A549 (cell line): ENCODE results near the gene ARHGDIA. TPM values are rescaled to one million over a fixed set of nuclear protein-coding genes. Genes with fewer than 3 reads are reported as not detected.

Experiments used
- ATAC-seq, 2 experiments: fragments of 200-7000 bp in 1 of 2; fragments of >200 bp in 1 of 2; cut with Nextera tagmentation in 1 of 2; cut with Tn5 transposase in 1 of 2; 3 replicates each; pipeline versions ENCODE4 v1.8.0 to v1.9.1; 2018 to 2020; ENCODE audit warnings: mild to moderate bottlenecking in 1 of 2, moderate library complexity in 1 of 2
- CTCF ChIA-PET: fragments of 300-600 bp; sonication (Branson Sonifier 250); formaldehyde crosslinking; extraction: SDS; loops from one replicate; lab custom pipeline; 2021; ENCODE audit warnings: antibody characterized with exemption, inconsistent platforms; lab: Yijun Ruan, JAX
- POLR2A ChIA-PET: fragments of 350-600 bp; formaldehyde crosslinking; extraction: SDS; loops from one replicate; lab custom pipeline; 2021; ENCODE audit warnings: antibody characterized with exemption, inconsistent platforms; lab: Yijun Ruan, JAX
- DNase-seq, 2 experiments: peaks; one replicate each; pipeline versions ENCODE4 v3.0.0 to v3.0.0-alpha.2; 2011 to 2016; ENCODE audit warnings: low read depth in 1 of 2, low spot score in 1 of 2
- FAIRE-seq: peaks from 2 replicates; lab custom pipeline; 2011; peaks lifted over from hg19 to GRCh38; lab: Jason Lieb, UNC
- H3K27ac ChIP-seq, 2 experiments: fragments of >200 bp; sonication (Bioruptor Twin); formaldehyde crosslinking; 3 replicates each; pipeline ENCODE4 v1.5.1; 2016 to 2017
- H3K4me1 ChIP-seq: fragments of >200 bp; sonication (Bioruptor Twin); formaldehyde crosslinking; 3 replicates; pipeline ENCODE4 v1.6.1; 2016
- H3K4me2 ChIP-seq: fragments of >200 bp; sonication (Bioruptor Twin); formaldehyde crosslinking; 3 replicates; pipeline ENCODE4 v1.6.1; 2016
- H3K4me3 ChIP-seq: fragments of >200 bp; sonication (Bioruptor Twin); formaldehyde crosslinking; 3 replicates; pipeline ENCODE4 v1.5.1; 2016
- H3K9me3 ChIP-seq: fragments of >200 bp; sonication (Bioruptor Twin); formaldehyde crosslinking; 3 replicates; pipeline ENCODE4 v1.6.1; 2016
- BHLHE40 ChIP-seq: IDR thresholded peaks from 2 replicates; pipeline ENCODE4 v1.6.1; 2012; ENCODE audit warnings: low read depth, low read length, inconsistent platforms
- CEBPB ChIP-seq, 2 experiments: fragments of >200 bp in 1 of 2; sonication (Bioruptor Twin) in 1 of 2; formaldehyde crosslinking in 1 of 2; IDR thresholded peaks; 2 replicates each; pipeline ENCODE4 v1.6.1; 2012 to 2016
- EHF ChIP-seq: fragments of 250-450 bp; sonication (Bioruptor Pico); IDR thresholded peaks from 2 replicates; pipeline ENCODE4 v1.5.0; 2020; ENCODE audit warnings: mild to moderate bottlenecking
- EHMT2 ChIP-seq: fragments of 200-600 bp; sonication (generic); IDR thresholded peaks from 2 replicates; pipeline ENCODE4 v1.6.1; 2016; ENCODE audit warnings: antibody characterized with exemption, low read depth, mild to moderate bottlenecking, moderate library complexity
- FOSB ChIP-seq: fragments of 250-450 bp; sonication (Bioruptor Pico); IDR thresholded peaks from 2 replicates; pipeline ENCODE4 v1.5.0; 2020; ENCODE audit warnings: mild to moderate bottlenecking, moderate library complexity
- GATA3 ChIP-seq: IDR thresholded peaks from 2 replicates; pipeline ENCODE4 v1.6.1; 2012; ENCODE audit warnings: borderline replicate concordance
- HOXB13 ChIP-seq: fragments of 250-450 bp; sonication (Bioruptor Pico); IDR thresholded peaks from 2 replicates; pipeline ENCODE4 v1.5.0; 2020; ENCODE audit warnings: low read depth, mild to moderate bottlenecking, moderate library complexity
- HOXB5 ChIP-seq: fragments of 250-450 bp; sonication (Bioruptor Pico); IDR thresholded peaks from 2 replicates; pipeline ENCODE4 v1.5.0; 2020; ENCODE audit warnings: mild to moderate bottlenecking, moderate library complexity
- KDM5A ChIP-seq: fragments of 200-600 bp; sonication (generic); IDR thresholded peaks from 2 replicates; pipeline ENCODE4 v1.6.1; 2016; ENCODE audit warnings: antibody characterized with exemption, mild to moderate bottlenecking
- MAZ ChIP-seq: fragments of 150-350 bp; IDR thresholded peaks from 2 replicates; pipeline ENCODE4 v1.6.1; 2014; ENCODE audit warnings: antibody characterized with exemption, low read depth, low read length, borderline replicate concordance
- MYC ChIP-seq: IDR thresholded peaks from 2 replicates; pipeline ENCODE4 v1.6.1; 2012; ENCODE audit warnings: mild to moderate bottlenecking, inconsistent platforms, low read length, improper control_type of control experiment, borderline replicate concordance
- POLR2A ChIP-seq: IDR thresholded peaks from 2 replicates; pipeline ENCODE4 v1.6.1; 2012; ENCODE audit warnings: mild to moderate bottlenecking, low read length
- RAD21 ChIP-seq, 2 experiments: fragments of >200 bp in 1 of 2; sonication (Bioruptor Twin) in 1 of 2; formaldehyde crosslinking in 1 of 2; IDR thresholded peaks in 1 of 2; conservative IDR thresholded peaks in 1 of 2; 2 replicates in 1 of 2; 3 replicates in 1 of 2; pipeline ENCODE4 v1.6.1; 2012 to 2018; ENCODE audit warnings: inconsistent platforms in 1 of 2
- RARB ChIP-seq: fragments of 250-450 bp; sonication (Bioruptor Pico); IDR thresholded peaks from 2 replicates; pipeline ENCODE4 v1.8.0; 2021; ENCODE audit warnings: mild to moderate bottlenecking, moderate library complexity
- RFX5 ChIP-seq: fragments of 450-650 bp; IDR thresholded peaks from 2 replicates; pipeline ENCODE4 v1.7.1; 2014; ENCODE audit warnings: antibody characterized with exemption, mild to moderate bottlenecking, moderate library complexity
- SMC3 ChIP-seq: fragments of >200 bp; sonication (Bioruptor Twin); formaldehyde crosslinking; IDR thresholded peaks from 3 replicates; pipeline ENCODE4 v1.6.1; 2018; ENCODE audit warnings: inconsistent platforms
- TFCP2L1 ChIP-seq: fragments of 250-450 bp; sonication (Bioruptor Pico); IDR thresholded peaks from 2 replicates; pipeline ENCODE4 v1.5.0; 2021; ENCODE audit warnings: mild to moderate bottlenecking
- TP53 ChIP-seq: fragments of 250-450 bp; sonication (Bioruptor Pico); IDR thresholded peaks from 2 replicates; pipeline ENCODE4 v1.5.0; 2021; ENCODE audit warnings: mild to moderate bottlenecking, moderate library complexity
- ZC3H11A ChIP-seq: fragments of 450-650 bp; IDR thresholded peaks from 2 replicates; pipeline ENCODE4 v1.6.1; 2014; ENCODE audit warnings: antibody characterized with exemption, mild to moderate bottlenecking
- ZFP36 ChIP-seq: fragments of 450-650 bp; IDR thresholded peaks from 2 replicates; pipeline ENCODE4 v1.6.1; 2014; ENCODE audit warnings: borderline replicate concordance; ENCODE audit not compliant: partially characterized antibody
- ZSCAN20 ChIP-seq: fragments of 250-450 bp; sonication (Bioruptor Pico); IDR thresholded peaks from 2 replicates; pipeline ENCODE4 v1.8.0; 2022; ENCODE audit warnings: mild to moderate bottlenecking, moderate library complexity
- WGBS: methylation state at CpG from one replicate; pipeline ENCODE4 v1.1.6; 2017; ENCODE audit errors: missing lambda C conversion rate; 5-methylcytosine and 5-hydroxymethylcytosine counted together
- polyA plus RNA-seq, 4 experiments: library from polyadenylated mRNA; depleted of rRNA in 3 of 4; stranded (reverse); fragments of >200 nt; fragmentation: RNase III in 1 of 4; extraction: RNeasy Plus Mini Kit Qiagen cat#74134 plus additional on column Dnase treatment in 1 of 4; gene quantifications; 2 replicates in 3 of 4; 3 replicates in 1 of 4; pipeline ENCODE4 v1.2.3, GENCODE V29; 2011 to 2017
- TF ChIP-seq, protein P1 (sequence below): fragments of 250-450 bp; sonication (Bioruptor Pico); IDR thresholded peaks from 2 replicates; pipeline ENCODE4 v1.5.0; 2021; ENCODE audit warnings: mild to moderate bottlenecking, moderate library complexity, borderline replicate concordance
- TF ChIP-seq, protein P2 (sequence below): fragments of 450-650 bp; IDR thresholded peaks from 2 replicates; pipeline ENCODE4 v1.6.1; 2014; ENCODE audit warnings: antibody characterized with exemption
- TF ChIP-seq, protein P3 (sequence below): IDR thresholded peaks from 2 replicates; pipeline ENCODE4 v1.6.1; 2012
- TF ChIP-seq, protein P4 (sequence below): fragments of >200 bp; sonication (Bioruptor Twin); formaldehyde crosslinking; IDR thresholded peaks from 2 replicates; pipeline ENCODE4 v1.6.1; 2016
- TF ChIP-seq, protein P5 (sequence below): fragments of 150-350 bp; IDR thresholded peaks from 2 replicates; pipeline ENCODE4 v1.6.1; 2014; ENCODE audit warnings: low read depth, mild to moderate bottlenecking, low read length
- TF ChIP-seq, protein P6 (sequence below): fragments of >200 bp; sonication (Bioruptor Twin); formaldehyde crosslinking; IDR thresholded peaks from 3 replicates; pipeline ENCODE4 v1.5.1; 2016

The ARHGDIA gene
- polyA plus RNA-seq, 2 of the 4 experiments (the other 2 are of a cell fraction): 64.0 to 503 TPM

DNA sequence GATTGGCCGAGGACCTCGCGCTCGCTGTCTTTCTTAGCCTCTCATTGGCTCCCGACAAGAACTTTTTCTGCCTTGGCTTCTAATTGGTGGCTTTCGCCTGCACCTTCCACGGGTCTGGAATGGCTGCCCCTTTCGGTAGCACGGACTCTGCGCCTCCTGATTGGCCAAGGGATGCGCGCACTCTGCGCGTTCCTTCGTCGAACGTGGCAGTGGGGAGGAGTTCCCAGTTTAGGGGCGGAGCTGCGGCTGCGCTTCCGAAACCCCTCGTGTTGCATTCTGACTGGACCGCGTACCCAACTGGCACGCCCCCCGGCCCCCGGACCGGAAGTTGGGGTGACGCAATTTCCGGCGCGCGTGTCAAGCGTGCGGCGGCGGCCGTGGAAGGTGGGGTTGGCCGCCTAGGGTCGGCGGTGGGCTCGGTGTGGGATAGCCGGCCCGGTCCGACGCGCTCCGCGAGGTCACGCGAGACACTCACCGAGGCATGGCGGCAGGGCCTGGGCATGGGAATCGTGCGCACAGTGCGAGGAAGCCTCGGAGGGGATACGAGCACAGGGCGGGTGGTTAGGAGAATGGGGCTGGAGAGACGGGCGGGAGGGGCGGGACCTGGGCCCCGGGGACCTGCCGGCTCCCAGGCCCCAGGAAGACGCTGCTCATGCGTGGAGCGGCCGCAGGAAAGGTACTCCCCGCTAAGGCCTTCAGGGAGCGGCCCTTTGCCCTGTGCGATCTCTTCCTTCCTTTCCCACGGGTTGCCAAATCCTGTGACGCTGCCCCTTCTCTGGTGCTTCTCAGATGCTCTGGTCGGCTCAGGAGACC, 10.2 kb downstream of the ARHGDIA start (continued):
- peak; percentile 90 for TF ChIP-seq RARB (CRISPR knock-in tag)
- TF ChIP-seq FOSB (CRISPR knock-in tag): peak; percentile 97
- peak; percentile 27; the same call in 1 of the 2 replicates for TF ChIP-seq KDM5A
- peak; percentile 61 to 94 for TF ChIP-seq CEBPB (IDR thresholded peaks at IDR 0.05)
- TF ChIP-seq HOXB5 (CRISPR knock-in tag): peak; percentile 100
- TF ChIP-seq ZC3H11A: no peak
- TF ChIP-seq BHLHE40: peak; percentile 71
- TF ChIP-seq MYC: peak; percentile 92
- TF ChIP-seq, protein P1, sequence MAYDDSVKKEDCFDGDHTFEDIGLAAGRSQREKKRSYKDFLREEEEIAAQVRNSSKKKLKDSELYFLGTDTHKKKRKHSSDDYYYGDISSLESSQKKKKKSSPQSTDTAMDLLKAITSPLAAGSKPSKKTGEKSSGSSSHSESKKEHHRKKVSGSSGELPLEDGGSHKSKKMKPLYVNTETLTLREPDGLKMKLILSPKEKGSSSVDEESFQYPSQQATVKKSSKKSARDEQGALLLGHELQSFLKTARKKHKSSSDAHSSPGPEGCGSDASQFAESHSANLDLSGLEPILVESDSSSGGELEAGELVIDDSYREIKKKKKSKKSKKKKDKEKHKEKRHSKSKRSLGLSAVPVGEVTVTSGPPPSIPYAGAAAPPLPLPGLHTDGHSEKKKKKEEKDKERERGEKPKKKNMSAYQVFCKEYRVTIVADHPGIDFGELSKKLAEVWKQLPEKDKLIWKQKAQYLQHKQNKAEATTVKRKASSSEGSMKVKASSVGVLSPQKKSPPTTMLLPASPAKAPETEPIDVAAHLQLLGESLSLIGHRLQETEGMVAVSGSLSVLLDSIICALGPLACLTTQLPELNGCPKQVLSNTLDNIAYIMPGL (CRISPR knock-in tag): peak; percentile 96; the same call in 1 of the 2 replicates
- TF ChIP-seq RAD21 (conservative IDR thresholded peaks at IDR 0.05 in 1 of 2, IDR thresholded peaks at IDR 0.05 in 1 of 2): peak in 1 of 2 experiments; percentile 15; a peak in 1 of 5 replicates
- TF ChIP-seq, protein P2, sequence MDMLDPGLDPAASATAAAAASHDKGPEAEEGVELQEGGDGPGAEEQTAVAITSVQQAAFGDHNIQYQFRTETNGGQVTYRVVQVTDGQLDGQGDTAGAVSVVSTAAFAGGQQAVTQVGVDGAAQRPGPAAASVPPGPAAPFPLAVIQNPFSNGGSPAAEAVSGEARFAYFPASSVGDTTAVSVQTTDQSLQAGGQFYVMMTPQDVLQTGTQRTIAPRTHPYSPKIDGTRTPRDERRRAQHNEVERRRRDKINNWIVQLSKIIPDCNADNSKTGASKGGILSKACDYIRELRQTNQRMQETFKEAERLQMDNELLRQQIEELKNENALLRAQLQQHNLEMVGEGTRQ: no peak
- peak; percentile 98 for TF ChIP-seq POLR2A
- no peak; the same call in 1 of the 2 replicates for TF ChIP-seq GATA3
- peak; percentile 100 for TF ChIP-seq HOXB13 (CRISPR knock-in tag)
- TF ChIP-seq RFX5: peak; percentile 84
- TF ChIP-seq, protein P3, sequence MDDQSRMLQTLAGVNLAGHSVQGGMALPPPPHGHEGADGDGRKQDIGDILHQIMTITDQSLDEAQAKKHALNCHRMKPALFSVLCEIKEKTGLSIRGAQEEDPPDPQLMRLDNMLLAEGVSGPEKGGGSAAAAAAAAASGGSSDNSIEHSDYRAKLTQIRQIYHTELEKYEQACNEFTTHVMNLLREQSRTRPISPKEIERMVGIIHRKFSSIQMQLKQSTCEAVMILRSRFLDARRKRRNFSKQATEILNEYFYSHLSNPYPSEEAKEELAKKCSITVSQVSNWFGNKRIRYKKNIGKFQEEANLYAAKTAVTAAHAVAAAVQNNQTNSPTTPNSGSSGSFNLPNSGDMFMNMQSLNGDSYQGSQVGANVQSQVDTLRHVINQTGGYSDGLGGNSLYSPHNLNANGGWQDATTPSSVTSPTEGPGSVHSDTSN: peak; percentile 100
- peak; percentile 99 for TF ChIP-seq TFCP2L1 (CRISPR knock-in tag)
- TF ChIP-seq SMC3: 0 out of 3 replicates have a peak, but pooled peaks have one; percentile 9

DNA sequence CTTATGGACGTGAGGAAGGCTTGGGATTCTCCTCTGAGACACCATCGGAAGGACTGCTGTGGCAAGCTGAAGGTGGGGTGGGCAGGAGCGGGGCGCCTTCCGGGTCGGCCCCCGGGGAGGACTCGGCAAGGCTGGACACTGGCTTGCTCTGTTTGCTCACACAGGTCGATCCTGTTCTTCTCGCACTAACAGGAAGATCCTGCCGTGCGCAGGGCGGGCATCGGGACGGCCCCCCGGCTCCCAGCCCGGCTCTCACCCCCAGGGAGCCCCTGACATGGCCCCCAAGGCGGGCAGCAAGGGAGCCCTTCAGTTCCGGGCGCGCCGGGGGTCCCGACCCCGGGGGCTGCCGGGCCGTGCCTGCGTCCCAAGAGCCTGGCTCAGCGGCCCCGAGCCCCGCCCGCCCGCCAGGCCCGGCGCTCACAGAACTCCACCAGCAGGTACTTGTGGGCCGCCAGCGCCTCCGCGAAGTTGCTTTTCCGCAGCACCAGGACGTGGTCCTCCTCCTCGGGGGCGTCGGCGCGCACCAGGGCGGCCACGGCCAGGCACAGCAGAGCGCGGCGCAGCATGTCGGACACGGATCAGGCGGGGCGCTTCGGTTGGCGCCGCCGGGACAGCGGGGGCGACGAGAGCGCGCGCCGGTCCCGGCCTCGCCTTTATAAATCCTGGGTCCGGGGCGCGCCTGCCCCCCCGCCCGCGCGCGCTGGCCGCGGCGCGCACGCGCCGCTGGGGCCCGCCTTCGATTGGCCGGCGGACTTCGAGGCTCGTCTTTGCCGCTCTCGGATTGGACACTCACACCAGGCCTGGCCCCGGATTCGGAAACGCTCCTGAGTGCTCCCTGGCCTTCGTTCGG, 11.0 kb downstream of the ARHGDIA start, which contains the start of gene P4HB:
TSS of gene P4HB (minus strand) at position 630 of the 850 bp plus-strand sequence. CDS start at position 566, 64 bp downstream.
- DNase-seq (no peak), FAIRE-seq (no peak), ATAC-seq (peak in 1 of 2 experiments; percentile 85; a peak in 3 of 6 replicates)
- CTCF ChIA-PET: interaction anchor here (1.1 to 2.6 kb wide), 6 partner anchors 9 to 158 kb away, joined by 3 to 15 read pairs (median 4); partner anchors contain the start of gene MCRIP1
- Histone ChIP-seq H3K4me1 (peaks cover 35% of the 10 kb centered on the region), H3K4me2 (peak within 1 kb of the TSS; percentile 89), H3K4me3 (peak within 1 kb of the TSS; percentile 88), H3K9me3 (no peaks in the 10 kb centered on the region), H3K27ac (peak within 1 kb of the TSS; percentile 94 to 96)
- POLR2A ChIA-PET: interaction anchor here (0.6 to 1.1 kb wide), 10 partner anchors 8 to 144 kb away, joined by 3 to 11 read pairs (median 4); partner anchors contain the start of gene MCRIP1
- under 1% methylated on average over 29 of the region's 95 CpGs for WGBS
- TF ChIP-seq, protein P4, sequence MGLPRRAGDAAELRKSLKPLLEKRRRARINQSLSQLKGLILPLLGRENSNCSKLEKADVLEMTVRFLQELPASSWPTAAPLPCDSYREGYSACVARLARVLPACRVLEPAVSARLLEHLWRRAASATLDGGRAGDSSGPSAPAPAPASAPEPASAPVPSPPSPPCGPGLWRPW: no peak
- 0 out of 3 replicates have a peak, but pooled peaks have one; percentile 13 for TF ChIP-seq SMC3
- TF ChIP-seq EHF (CRISPR knock-in tag): no peak
- TF ChIP-seq, protein P5, sequence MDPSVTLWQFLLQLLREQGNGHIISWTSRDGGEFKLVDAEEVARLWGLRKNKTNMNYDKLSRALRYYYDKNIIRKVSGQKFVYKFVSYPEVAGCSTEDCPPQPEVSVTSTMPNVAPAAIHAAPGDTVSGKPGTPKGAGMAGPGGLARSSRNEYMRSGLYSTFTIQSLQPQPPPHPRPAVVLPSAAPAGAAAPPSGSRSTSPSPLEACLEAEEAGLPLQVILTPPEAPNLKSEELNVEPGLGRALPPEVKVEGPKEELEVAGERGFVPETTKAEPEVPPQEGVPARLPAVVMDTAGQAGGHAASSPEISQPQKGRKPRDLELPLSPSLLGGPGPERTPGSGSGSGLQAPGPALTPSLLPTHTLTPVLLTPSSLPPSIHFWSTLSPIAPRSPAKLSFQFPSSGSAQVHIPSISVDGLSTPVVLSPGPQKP: no peak
- TF ChIP-seq, protein P2: no peak
- TF ChIP-seq ZSCAN20: no peak
- TF ChIP-seq TP53: no peak
- TF ChIP-seq, protein P6, sequence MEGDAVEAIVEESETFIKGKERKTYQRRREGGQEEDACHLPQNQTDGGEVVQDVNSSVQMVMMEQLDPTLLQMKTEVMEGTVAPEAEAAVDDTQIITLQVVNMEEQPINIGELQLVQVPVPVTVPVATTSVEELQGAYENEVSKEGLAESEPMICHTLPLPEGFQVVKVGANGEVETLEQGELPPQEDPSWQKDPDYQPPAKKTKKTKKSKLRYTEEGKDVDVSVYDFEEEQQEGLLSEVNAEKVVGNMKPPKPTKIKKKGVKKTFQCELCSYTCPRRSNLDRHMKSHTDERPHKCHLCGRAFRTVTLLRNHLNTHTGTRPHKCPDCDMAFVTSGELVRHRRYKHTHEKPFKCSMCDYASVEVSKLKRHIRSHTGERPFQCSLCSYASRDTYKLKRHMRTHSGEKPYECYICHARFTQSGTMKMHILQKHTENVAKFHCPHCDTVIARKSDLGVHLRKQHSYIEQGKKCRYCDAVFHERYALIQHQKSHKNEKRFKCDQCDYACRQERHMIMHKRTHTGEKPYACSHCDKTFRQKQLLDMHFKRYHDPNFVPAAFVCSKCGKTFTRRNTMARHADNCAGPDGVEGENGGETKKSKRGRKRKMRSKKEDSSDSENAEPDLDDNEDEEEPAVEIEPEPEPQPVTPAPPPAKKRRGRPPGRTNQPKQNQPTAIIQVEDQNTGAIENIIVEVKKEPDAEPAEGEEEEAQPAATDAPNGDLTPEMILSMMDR: no peak
- no peak for TF ChIP-seq ZFP36
- TF ChIP-seq MYC: no peak
- TF ChIP-seq EHMT2: no peak
- TF ChIP-seq MAZ: peak; percentile 30; the same call in 1 of the 2 replicates
